Liver (tissue), 3 donors: ENCODE results near the gene ING1.

Source experiments
- GABPA ChIP-seq, 2 donors: IDR thresholded peaks in 1 of 2; conservative IDR thresholded peaks in 1 of 2; 2 replicates each; pipeline ENCODE4 v1.6.1; 2016; ENCODE audit warnings: antibody characterized with exemption in 2 of 2, mild to moderate bottlenecking in 1 of 2, moderate library complexity in 1 of 2
- HNF4A ChIP-seq, 2 donors: conservative IDR thresholded peaks; 2 replicates each; pipeline ENCODE4 v1.6.1; 2016; ENCODE audit warnings: antibody characterized with exemption in 2 of 2, mild to moderate bottlenecking in 2 of 2
- TF ChIP-seq, protein P1 (sequence below): fragments of 150-350 bp; IDR thresholded peaks from 2 replicates; pipeline ENCODE4 v1.5.1; 2017; ENCODE audit warnings: improper control_type of control experiment, low read depth, low read length; ENCODE audit not compliant: missing input control
- donor health status: healthy.
- donor health status: healthy.

DNA sequence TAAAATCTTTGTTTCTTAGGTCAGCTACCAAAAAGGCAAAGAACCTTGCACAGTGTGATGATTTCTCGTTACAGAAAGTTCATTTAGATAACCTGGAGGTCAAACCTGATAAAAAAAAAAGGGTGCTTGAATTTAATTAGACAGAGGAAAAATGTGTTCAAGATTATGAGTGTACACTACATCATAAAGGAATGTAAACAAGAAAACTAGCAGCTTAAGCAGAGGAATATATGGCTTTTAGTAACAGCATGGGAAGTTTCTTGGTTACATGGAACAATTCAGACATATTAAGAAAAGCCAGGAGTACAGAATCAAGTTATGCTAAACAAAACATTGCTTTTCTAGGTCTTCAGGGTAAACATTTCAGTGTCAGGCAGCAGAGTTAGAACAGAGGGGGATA lies 32.9 kb downstream of the ING1 start:
- no peak for TF ChIP-seq HNF4A (conservative IDR thresholded peaks at IDR 0.05)
- TF ChIP-seq, protein P1, sequence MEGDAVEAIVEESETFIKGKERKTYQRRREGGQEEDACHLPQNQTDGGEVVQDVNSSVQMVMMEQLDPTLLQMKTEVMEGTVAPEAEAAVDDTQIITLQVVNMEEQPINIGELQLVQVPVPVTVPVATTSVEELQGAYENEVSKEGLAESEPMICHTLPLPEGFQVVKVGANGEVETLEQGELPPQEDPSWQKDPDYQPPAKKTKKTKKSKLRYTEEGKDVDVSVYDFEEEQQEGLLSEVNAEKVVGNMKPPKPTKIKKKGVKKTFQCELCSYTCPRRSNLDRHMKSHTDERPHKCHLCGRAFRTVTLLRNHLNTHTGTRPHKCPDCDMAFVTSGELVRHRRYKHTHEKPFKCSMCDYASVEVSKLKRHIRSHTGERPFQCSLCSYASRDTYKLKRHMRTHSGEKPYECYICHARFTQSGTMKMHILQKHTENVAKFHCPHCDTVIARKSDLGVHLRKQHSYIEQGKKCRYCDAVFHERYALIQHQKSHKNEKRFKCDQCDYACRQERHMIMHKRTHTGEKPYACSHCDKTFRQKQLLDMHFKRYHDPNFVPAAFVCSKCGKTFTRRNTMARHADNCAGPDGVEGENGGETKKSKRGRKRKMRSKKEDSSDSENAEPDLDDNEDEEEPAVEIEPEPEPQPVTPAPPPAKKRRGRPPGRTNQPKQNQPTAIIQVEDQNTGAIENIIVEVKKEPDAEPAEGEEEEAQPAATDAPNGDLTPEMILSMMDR, result no peak
- TF ChIP-seq GABPA (IDR thresholded peaks at IDR 0.05 in 1 of 2, conservative IDR thresholded peaks at IDR 0.05 in 1 of 2), result no peak
